Right hindlimb (tissue), 1 donor: ENCODE data around the gene DMXL2.
"Not testable (repeated sequence)": the region's sequence is repeated elsewhere in the genome, so short reads cannot be mapped to it uniquely, and the experiment has no call there.

Experiments
- DNase-seq: peaks from one replicate; pipeline ENCODE4 v3.0.0-alpha.2; 2018

The DMXL2 gene

DNA sequence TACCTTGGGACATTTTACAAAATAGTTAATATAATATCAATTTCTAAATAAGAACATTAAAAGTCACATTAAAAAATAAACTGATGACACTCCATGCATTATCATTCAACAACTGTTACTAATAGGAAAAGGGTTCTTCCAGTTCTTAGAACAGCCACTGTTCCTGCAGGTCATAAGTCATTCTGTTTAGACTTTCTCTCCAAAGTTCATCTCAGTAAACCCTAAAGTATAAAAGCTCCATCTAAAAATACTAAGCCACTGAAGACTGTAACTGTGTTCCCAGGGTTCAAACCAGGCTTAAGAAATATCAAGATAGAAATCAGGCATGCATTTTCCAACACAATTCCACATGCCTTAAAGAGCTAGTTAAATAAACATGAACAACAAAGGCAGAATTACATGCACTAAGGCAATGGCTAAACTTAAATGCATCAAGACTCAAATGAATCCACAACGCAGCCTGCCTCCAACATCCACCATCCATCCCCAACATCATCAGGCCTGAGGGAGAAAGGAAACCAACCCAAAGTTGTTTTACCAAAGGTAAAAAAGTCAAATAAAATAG is 46.2 kb downstream of the DMXL2 start:
- DNase-seq = no peak

DNA sequence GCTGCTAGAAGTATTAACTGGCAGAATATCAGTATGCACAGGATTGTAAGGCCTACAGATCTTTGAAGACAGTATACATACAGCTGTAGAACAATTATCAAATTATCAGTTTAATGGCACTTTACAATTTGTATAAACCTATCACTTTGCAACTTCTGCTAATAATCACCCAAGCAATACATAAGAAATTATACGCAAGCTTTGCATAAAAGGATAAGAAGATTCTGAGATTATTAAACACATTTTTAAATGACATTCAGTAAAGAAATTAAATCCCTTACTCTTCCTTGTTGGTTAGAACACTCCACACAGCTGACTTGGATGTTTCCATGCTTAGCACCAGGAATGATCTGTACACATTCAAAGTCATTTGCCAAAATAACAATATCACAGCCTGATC is 46.8 kb downstream of the DMXL2 start:
- no peak for DNase-seq

DNA sequence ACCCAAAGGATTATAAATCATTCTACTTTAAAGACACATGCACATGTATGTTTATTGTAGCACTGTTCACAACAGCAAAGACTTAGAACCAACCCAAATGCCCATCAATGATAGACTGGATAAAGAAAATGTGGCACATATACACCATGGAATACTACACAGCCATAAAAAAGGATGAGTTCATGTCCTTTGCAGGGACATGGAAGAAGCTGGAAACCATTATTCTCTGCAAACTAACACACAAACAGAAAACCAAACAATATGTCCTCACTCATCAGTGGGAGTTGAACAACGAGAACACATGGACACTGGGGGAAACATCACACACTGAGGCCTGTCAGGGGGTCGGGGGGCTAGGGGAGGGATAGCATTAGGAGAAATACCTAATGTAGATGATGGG is 49.2 kb downstream of the DMXL2 start:
- not testable (repeated sequence) for DNase-seq

DNA sequence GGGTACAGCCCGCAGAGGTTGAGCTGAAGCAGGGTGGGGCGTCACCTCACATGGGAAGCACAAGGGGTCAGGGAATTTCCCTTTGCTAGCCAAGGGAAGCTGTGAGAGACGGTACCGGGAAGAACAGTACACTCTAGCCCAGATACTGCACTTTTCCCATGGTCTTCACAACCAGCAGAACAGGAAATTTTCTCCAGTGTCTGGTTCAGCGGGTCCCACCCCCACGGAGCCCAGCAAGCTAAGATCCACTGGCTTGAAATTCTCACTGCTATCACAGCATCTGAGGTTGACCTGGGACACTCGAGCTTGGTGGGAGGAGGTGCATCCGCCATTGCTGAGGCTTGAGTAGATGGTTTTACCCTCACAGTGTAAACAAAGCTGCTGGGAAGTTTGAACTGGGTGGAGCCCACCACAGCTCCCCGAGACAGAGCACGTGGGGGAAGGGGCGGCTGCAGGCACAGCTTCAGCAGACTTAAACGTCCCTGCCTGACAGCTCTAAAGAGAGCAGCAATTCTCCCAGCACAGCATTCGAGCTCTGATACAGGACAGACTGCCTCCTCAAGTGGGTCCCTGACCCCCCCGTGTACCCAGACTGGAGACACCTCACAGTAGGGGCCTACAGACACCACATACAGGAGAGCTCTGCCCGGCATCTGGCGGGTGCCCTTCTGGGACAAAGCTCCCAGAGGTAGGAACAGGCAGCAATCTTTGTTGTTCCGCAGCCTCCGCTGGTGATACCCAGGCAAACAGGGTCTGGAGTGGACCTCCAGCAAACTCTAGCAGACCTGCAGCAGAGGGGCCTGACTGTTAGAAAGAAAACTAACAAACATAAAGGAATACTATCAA is 53.4 kb downstream of the DMXL2 start:
- peak; percentile 22 for DNase-seq

DNA sequence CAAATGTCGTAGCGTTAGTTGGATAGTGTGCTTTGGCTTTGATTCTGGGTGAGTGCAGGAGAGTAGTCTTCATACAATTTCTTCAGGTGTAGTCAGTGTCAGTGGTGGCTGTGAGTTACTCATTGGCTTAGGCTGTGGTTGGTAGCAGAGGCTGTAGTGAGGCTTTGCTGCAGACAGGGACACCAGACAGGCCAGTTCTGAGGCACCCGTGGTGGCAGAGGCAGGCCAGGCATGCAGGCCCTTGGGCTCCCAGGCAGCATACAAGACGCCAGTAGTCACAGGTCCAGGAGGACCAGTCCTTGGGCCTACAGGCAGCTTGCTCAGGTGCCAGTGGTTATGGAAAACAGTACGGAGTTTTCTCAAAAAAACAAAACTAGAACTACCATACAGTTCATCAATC is 61.3 kb downstream of the DMXL2 start:
- no peak for DNase-seq

DNA sequence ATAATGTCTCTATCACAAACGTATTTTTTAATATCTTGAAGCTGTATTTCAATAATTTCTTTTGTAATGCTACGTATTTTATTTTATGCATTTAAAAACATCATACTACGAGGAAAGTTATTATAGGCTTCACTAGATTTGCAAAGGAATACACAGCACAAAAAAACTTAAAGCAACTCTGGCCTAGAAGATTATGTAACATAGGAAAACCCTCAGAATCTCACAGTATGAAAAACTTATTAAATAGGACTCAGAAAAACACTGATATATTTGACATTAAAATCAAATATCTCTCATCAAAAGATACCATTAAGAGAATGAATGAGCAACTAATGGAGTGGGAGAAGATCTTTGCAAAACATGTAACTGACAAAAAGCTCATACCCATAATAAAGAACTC is 63.7 kb downstream of the DMXL2 start:
- no peak for DNase-seq

DNA sequence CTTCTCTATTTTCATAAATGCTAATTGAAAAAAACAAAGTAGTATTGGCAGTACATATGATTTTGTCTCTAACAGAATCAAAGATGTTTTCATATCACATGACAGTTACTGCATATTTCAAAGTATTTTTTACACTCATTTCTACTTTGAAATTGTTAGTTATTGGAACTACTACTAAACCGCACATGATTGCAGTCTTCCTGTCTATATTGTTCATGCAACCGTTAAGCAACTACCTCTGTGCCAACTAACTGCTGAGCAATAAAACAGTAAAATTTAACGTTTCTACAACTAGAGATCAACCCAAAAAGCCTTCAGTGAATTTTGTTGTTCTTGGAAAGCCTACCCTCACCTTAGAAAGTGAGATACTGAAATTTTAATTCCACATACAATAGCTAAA is 64.2 kb downstream of the DMXL2 start:
- DNase-seq = no peak

DNA sequence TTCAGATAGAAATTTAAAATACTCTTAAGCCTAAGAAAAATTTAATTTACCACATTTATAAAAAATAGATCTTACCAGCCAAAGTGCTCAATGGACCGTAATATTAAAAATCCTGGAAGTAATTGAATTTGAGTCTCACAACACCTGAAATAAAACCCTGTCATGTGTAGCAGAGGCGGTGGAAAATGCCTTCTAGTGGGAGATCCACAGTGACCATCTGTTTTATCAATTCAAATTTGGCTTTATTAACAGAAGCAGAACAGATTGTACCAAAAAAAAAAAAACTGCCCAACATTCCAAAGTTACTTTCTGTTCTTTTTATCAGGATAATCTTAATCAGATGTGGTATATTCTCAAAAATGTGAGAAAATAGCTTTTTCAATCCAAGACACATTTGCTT is 71.7 kb downstream of the DMXL2 start:
- no peak for DNase-seq

DNA sequence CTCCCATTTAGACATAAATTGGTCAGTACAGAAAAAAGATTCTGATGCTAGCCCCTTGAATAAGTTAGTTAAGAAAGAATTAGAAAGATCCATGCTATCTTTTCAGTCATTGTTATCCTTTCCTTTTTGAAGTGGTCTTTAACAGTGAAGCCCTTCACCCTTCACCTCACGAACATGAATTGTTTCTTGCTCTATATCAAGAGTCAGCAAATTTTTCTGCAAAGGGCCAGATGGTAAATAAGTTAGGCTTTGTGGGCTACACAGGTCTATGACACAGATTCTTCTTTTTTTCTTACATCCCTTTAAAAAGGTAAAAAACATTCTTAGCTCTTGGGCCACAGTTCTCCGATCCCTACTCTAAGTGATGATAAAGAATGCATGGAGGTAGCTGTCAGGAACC is 74.9 kb downstream of the DMXL2 start:
- DNase-seq = no peak

DNA sequence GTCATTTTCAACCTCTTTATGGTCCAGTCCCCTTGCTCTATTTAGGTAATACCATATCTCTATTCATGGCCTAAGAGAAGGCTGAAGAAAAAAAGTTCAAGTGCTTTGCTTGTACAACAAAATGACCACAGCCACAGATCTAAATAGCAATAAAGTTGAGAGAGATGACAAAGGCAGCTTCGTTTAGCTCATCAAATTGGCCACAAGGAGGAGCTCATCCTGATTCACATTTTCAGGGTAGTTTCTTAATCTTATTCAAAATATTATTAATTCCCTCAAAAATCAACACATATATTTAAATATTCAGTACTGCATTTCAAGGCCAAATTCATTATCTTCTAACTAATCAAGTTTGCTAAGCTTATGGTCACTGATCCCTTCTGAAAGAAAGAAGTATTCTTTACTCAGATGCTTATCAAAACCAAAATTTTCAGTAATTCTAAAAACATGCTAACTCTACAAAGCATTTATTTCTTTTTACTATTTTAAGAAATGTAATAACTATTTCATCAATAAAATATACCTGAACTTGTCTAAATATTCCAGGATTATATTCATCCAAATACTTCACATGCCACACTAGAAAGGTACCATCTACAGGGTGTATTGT is 85.5 kb downstream of the DMXL2 start:
- no peak for DNase-seq

DNA sequence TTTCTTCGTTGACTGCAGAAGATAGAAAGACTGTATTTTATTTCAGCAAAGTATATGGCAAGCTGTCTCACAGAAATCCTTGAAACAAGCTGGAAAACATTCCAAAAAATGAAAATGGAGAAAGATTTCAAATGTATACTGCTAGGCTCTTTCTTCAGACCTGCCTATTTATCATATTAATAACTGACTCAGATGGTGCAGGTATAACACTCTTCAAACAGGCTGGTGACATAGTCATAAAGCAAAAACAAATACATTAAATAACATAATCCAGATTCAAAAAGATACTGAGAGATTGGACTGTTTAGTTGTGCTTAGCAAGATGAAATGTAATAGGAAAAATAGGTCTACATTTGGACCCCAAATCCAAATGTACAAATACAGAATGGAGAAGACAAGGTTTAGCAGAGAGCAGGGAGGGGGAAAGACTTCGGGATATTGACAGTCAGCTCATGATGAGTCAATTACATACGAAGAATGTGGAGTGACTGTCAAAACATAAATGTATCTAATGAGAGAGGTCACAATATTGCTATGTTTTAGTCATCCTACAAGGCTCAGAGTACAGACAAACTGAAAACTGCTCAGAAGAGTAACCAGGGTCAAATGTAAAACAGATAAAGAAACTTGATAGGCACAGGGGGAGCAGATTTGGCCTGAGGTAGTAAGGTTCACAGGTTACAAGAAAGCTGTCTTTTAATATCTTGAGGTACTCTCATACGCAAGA is 88.7 kb downstream of the DMXL2 start:
- DNase-seq = no peak

DNA sequence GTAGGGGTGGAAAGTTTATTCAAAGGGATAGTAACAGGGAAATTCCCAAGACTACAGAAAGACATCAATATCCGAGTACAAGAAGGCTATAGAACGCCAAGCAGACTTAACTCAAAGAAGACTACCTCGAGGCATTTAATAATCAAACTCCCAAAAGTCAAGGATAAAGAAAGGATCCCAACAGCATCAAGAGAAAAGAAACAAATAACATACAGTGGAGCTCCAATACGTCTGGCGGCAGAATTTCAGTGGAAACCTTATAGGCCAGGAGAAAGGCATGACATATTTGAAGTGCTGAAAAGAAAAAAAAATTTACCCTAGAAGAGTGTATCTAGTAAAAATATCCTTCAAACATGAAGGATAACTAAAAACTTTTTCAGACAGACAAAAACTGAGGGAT is 95.6 kb downstream of the DMXL2 start:
- no peak for DNase-seq

DNA sequence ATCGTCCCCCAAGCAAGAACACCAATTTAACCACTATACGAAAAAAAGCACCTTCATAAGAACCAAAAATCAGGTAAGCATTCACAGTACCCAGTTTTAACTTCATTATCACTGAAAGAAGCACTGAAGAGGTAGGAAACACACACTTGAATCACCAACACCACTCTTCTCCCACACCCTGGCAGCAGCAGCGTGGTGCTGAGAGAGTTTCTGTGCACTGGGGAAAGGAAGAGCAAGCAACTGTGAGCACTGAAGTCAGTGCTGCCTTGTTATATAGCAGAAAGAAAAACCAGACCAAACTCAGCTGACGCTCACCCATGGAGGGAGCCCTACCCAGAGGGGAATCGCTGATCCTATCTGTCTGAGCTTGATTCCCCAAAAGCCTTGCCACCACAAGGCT is 98.2 kb downstream of the DMXL2 start:
- no peak for DNase-seq

DNA sequence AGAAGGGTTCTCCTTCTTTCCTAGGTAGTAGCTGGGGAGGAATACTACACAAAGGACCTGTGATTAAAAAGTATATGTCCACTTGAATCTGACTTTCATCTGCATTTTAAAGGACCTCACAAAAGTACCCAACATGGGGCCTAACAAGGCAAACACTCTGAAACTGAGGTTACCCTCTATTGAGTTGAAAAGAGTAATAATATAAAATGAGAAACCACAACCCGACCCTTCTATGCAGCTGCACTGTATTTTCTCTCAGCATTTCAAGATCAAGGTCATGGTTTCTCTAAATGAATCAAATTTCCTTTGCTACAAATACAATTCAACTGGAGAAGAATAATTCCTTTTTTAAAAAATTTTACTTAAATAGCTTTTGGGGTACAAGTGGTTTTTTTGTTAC is 106.3 kb downstream of the DMXL2 start:
- no peak for DNase-seq

DNA sequence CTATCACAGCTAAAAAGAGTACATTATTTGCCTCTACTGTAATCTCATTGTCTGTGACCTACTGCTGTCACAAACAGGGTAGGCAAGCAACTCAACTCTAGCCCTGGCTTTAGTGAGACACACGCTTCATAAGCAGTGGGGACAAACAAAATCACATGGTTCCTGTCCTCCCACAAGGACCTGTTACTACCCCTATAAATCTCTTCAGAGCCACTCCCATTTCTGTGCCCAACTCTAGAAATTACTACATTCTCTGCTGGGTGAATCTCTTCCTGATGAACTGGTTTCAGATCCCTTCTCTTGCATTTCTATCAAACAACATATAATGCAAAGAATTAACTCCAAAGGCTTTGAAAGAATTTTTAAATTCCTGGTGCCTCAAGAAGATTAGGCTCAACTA is 117.3 kb downstream of the DMXL2 start:
- DNase-seq = no peak

DNA sequence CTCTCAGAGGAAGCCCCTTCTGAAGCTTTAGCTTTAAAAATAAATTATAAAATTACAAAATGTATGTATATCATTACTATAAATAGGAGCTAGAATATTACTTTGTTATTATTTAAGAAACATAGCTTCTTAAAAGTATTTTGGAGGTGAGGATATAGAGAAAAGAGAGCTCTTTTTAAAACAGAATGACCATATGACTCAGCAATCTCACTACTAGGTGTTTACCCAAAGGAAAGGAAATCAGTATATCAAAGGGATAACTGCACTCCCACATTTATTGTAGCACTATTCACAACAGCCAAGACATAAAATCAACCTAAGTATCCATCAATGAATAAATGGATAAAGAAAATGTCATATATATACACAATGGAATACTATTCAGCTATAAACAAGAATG is 119.6 kb downstream of the DMXL2 start:
- no peak for DNase-seq

DNA sequence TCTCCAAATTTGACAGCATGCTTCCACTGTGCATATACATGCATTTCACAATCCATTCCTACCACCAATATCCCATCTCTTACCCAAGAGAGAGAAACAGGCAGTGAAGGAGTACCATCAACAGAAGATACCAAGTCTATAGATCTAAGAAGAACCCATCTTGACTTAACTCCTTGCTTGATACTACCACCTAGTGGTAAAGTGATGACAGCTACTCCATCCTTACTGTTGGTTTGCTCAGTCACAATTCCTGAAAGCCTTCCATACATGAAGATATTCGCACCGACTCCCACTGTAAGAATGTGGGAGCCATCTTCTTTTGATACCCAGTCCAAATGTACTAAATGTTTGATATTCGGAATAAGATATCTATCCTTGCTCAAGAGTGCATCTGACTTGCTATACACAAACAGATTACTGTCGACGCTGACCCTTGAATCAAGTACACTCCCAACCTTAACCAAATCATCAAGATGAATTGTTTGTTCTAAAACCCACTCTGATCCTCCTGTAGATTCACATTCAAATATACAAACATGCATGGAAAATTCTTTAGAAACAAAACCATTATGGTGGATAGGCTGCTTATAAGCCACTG is 123.1 kb downstream of the DMXL2 start:
- DNase-seq = no peak

DNA sequence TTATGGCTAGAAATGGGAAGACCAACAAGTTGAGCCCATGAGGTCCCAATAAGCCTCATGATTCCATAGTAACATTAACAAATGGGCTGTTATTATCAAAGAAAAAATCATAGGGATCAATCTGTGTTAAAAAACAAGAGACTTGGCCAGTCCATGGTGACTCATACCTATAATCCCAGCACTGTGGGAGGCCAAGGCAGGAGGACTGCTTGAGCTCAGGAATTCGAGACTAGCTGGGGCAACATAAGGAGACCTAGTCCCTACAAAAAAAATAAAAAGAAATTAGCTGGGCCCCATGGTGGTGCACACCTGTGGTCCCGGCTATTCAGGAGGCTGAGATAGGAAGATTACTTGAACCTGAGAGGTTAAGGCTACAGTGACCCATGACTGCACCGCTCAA is 124.8 kb downstream of the DMXL2 start:
- DNase-seq = no peak

DNA sequence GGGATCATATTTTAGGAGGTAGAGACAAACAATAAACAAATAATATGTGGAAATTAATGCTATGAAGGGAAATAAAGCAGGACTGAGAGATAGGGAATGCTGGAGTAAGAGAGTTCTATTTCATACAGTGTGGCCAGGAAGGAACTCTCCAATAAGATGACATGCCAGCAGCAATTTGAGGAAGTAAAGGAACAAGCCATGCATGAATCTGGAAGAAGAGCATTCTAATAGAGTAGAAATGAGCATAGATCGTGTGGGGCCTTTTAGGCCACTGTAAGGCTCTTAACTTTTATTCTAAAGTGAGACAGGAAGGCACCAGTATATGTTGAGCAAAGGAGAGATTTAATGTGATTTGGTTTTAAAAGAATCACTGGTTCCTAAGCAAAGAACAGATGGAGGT is 126.3 kb downstream of the DMXL2 start:
- no peak for DNase-seq

DNA sequence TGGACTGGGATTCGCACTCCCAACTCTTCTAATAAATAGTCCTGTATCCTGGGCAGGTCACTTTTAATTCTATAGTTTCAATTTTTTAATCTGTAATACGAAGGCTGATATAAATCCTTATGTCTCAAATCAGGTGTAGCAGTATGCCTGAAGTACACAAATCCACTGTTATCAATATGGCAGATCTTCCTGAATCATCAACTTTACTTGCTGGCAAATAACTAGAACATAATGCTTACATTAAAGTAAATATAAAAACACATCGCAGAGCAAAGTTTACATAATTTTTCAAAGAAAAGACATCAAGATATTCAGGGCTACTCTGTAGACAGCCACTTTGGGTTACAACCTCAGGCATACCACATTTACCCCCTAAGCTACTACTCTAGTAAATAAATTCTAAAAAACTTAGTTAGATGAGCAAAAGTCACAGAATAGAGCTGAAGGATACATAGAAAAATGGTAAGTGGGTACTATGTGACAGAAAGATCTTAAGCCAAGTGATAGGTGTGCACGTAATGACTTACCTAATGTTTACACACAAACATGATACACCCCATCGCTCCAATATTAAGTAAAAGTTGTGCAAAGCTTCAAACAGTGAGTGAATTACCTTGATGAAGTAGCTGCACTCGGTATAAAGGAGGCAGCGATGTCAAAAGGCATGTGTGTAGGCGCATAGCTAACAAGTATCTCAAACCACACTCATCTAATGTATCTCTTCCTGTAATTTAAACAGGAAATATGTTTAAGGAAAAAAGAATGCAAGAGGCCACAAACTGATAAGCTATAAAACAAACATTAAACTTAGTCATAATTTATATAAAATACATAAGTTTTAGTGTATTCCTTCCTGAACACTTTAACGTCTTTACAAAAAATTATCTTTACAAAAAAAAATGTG is 127.9 kb downstream of the DMXL2 start:
- no peak for DNase-seq

DNA sequence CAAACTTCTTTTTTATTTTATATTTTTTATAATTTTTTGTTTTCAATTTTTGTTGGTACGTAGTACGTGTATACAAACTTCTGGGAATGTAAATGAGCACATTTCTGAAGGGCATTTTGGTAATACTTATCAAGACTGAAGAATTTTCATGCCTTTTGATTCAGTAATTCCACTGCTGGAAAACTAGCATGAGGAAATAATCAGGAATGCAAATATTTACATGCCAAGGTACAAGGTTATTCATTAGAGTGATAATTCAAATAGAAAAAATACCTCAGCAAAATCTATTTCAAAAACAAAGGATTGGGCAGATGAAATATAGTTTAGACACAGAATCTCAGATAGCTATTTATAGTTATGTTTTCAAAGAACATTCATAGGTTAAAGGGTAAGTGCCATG is 128.7 kb downstream of the DMXL2 start:
- DNase-seq = no peak

DNA sequence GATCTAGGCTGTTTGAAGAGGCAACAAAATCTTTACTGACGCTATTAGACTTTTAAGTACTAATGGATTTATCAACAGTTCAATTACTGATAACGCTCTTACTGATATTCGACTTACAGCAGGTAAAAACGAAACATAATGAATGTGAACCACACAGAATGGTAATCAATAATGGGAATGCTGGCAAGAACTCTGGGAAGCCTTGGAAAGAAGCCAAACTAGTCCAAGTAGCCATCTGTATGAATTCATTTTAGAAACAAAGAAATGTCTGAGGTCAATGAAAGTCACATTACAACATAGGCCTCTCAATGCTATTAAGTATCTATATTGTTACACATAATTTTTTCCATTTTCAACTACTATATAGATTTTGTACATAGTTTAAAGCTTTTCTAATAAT is 130.0 kb downstream of the DMXL2 start:
- no peak for DNase-seq
